ENCODE data around the gene MIR17HG.

- no peak for TF ChIP-seq EZH2 (IDR thresholded peaks at IDR 0.05; ENCODE audit: insufficient read depth, poor library complexity, severe bottlenecking)
- no peak for TF ChIP-seq EZH2phosphoT487 (IDR thresholded peaks at IDR 0.05; ENCODE audit: insufficient read depth, low read depth)
Measured at GRCh38 chr13:91347996-91348905, 764 bp downstream of the MIR17HG start.
